ENCODE measurements around the gene ERBB4. TPM values are rescaled to one million over a fixed set of nuclear protein-coding genes. Genes with fewer than 3 reads are reported as not detected.

ERBB4 gene
- total RNA-seq, 4 donors from 2014 or later = 0.16 to 12.7 (median 0.27) TPM; not detected in 1

GRCh38 chr2:212223696-212224095 is 314.9 kb downstream of the ERBB4 start:
- Histone ChIP-seq H3K27me3 (no peaks in the 10 kb centered on the region), H3K4me3 (no peak overlapping the region), H3K27ac (no peak overlapping the region), H3K36me3 (no peaks in the 10 kb centered on the region), H3K9me3 (no peaks in the 10 kb centered on the region), H3K4me1 (no peaks in the 10 kb centered on the region)
- WGBS, 2 donors (ENCODE audit: low coverage in 1 of 2) = 71 to 84% methylated on average over 2 of the region's 2 CpGs
- intact Hi-C loops (cut with DNase I; ENCODE audit: low total_unique reads) (no loop called here), in situ Hi-C loops (cut with MboI; ENCODE audit: low pct_ligation_motif_present in 1 of 4, low pct_unique_long_range_greater_than_20kb in 1 of 4, low sequenced_read_pairs in 3 of 4) (no loop called here)
- no peak for TF ChIP-seq EP300 (IDR thresholded peaks at IDR 0.05; ENCODE audit: low read depth)
- TF ChIP-seq, protein P1, sequence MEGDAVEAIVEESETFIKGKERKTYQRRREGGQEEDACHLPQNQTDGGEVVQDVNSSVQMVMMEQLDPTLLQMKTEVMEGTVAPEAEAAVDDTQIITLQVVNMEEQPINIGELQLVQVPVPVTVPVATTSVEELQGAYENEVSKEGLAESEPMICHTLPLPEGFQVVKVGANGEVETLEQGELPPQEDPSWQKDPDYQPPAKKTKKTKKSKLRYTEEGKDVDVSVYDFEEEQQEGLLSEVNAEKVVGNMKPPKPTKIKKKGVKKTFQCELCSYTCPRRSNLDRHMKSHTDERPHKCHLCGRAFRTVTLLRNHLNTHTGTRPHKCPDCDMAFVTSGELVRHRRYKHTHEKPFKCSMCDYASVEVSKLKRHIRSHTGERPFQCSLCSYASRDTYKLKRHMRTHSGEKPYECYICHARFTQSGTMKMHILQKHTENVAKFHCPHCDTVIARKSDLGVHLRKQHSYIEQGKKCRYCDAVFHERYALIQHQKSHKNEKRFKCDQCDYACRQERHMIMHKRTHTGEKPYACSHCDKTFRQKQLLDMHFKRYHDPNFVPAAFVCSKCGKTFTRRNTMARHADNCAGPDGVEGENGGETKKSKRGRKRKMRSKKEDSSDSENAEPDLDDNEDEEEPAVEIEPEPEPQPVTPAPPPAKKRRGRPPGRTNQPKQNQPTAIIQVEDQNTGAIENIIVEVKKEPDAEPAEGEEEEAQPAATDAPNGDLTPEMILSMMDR (IDR thresholded peaks at IDR 0.05) = no peak
- no peak for TF ChIP-seq POLR2AphosphoS5 (IDR thresholded peaks at IDR 0.05)
- no peak for TF ChIP-seq POLR2A (IDR thresholded peaks at IDR 0.05)
- no peak for DNase-seq

- Histone ChIP-seq H3K9me3 (no peaks in the 10 kb centered on the region), H3K4me1 (no peaks in the 10 kb centered on the region), H3K27me3 (no peaks in the 10 kb centered on the region), H3K27ac (no peak overlapping the region), H3K4me3 (no peak overlapping the region), H3K36me3 (no peaks in the 10 kb centered on the region)
- no peak for DNase-seq
- TF ChIP-seq POLR2A (IDR thresholded peaks at IDR 0.05) (no peak), EP300 (IDR thresholded peaks at IDR 0.05; ENCODE audit: low read depth) (no peak), POLR2AphosphoS5 (IDR thresholded peaks at IDR 0.05) (no peak)
- TF ChIP-seq, protein P1 (IDR thresholded peaks at IDR 0.05) = no peak
- 28 to 29% methylated on average over 1 of the region's 1 CpG for WGBS, 2 donors (ENCODE audit: low coverage in 1 of 2)
- in situ Hi-C loops (cut with MboI; ENCODE audit: low pct_ligation_motif_present in 1 of 4, low pct_unique_long_range_greater_than_20kb in 1 of 4, low sequenced_read_pairs in 3 of 4) = no loop called here
- intact Hi-C loops (cut with DNase I; ENCODE audit: low total_unique reads) = no loop called here
Observed at GRCh38 chr2:212213191-212213590, 325.4 kb downstream of the ERBB4 start.

DNA sequence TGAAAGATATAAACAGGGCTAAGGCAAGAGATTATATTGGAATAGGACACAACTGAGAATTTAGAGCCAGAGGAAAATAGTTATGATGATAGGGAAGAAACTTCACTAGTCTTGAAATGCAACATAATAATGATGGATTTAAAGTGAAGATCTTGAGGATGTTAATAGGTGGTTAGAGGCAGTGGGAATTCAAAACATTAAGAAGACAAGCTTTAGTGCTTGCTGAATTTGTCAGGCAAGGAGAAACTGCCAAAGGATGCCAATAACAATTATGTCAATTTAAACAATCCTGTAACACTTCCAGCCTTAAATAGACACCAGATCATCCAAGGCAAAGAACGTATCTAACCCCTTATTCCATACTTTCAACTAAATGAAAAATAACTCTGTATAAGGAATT is 330.1 kb downstream of the ERBB4 start:
- TF ChIP-seq POLR2AphosphoS5 (IDR thresholded peaks at IDR 0.05) (no peak), EP300 (IDR thresholded peaks at IDR 0.05; ENCODE audit: low read depth) (no peak), POLR2A (IDR thresholded peaks at IDR 0.05) (no peak)
- TF ChIP-seq, protein P1 (IDR thresholded peaks at IDR 0.05) = no peak
- WGBS, 2 donors (ENCODE audit: low coverage in 1 of 2) = 48 to 50% methylated on average over 1 of the region's 1 CpG
- DNase-seq = no peak

GRCh38 chr2:212197776-212198175 is 340.8 kb downstream of the ERBB4 start:
- Histone ChIP-seq H3K4me1 (no peaks in the 10 kb centered on the region), H3K36me3 (no peaks in the 10 kb centered on the region), H3K9me3 (no peaks in the 10 kb centered on the region), H3K27me3 (no peaks in the 10 kb centered on the region), H3K4me3 (no peak overlapping the region), H3K27ac (no peak overlapping the region)
- TF ChIP-seq EP300 (IDR thresholded peaks at IDR 0.05; ENCODE audit: low read depth) (no peak), POLR2A (IDR thresholded peaks at IDR 0.05) (no peak), POLR2AphosphoS5 (IDR thresholded peaks at IDR 0.05) (no peak)
- TF ChIP-seq, protein P1 (IDR thresholded peaks at IDR 0.05) = no peak
- no peak for DNase-seq
- in situ Hi-C loops (cut with MboI; ENCODE audit: low pct_ligation_motif_present in 1 of 4, low pct_unique_long_range_greater_than_20kb in 1 of 4, low sequenced_read_pairs in 3 of 4) (no loop called here), intact Hi-C loops (cut with DNase I; ENCODE audit: low total_unique reads) (no loop called here)
- WGBS, 2 donors (ENCODE audit: low coverage in 1 of 2) = 83 to 84% methylated on average over 1 of the region's 1 CpG

More for the DNA sequence above, 330.1 kb downstream of the ERBB4 start:
- intact Hi-C loops (cut with DNase I; ENCODE audit: low total_unique reads) = no loop called here
- in situ Hi-C loops (cut with MboI; ENCODE audit: low pct_ligation_motif_present in 1 of 4, low pct_unique_long_range_greater_than_20kb in 1 of 4, low sequenced_read_pairs in 3 of 4) = no loop called here
- Histone ChIP-seq H3K27ac (no peak overlapping the region), H3K4me1 (no peaks in the 10 kb centered on the region), H3K27me3 (no peaks in the 10 kb centered on the region), H3K4me3 (no peak overlapping the region), H3K36me3 (no peaks in the 10 kb centered on the region), H3K9me3 (no peaks in the 10 kb centered on the region)

Measured in transverse colon (tissue), 4 donors.